GM06990 (cell line): ENCODE results near the gene KMT2C.

ENCODE experiments used
- DNase-seq: peaks from one replicate; pipeline ENCODE4 v3.0.0-alpha.2; 2011; ENCODE audit not compliant: insufficient read length; ENCODE audit errors: extremely low read depth
- H3K27me3 ChIP-seq: replicated peaks from 2 replicates; pipeline ENCODE4 v1.6.0; 2011; ENCODE audit warnings: low read length; ENCODE audit not compliant: control insufficient read depth, insufficient read depth
- H3K36me3 ChIP-seq: 2 replicates; pipeline ENCODE4 v1.5.1; 2011; ENCODE audit warnings: low read length; ENCODE audit not compliant: control insufficient read depth, insufficient read depth
- H3K4me3 ChIP-seq: replicated peaks from 2 replicates; pipeline ENCODE4 v1.5.1; 2011; ENCODE audit warnings: low read depth, mild to moderate bottlenecking, control low read depth, low read length
- CTCF ChIP-seq: IDR thresholded peaks from 2 replicates; pipeline ENCODE4 v1.5.1; 2011; ENCODE audit warnings: low read length, control low read depth, mild to moderate bottlenecking, inconsistent platforms; ENCODE audit not compliant: insufficient read depth, poor library complexity, severe bottlenecking

The KMT2C gene

GRCh38 chr7:152196391-152196790 is 239.4 kb downstream of the KMT2C start:
- no peak for TF ChIP-seq CTCF
- no peak for DNase-seq
- Histone ChIP-seq H3K36me3 (peaks cover 9% of the 10 kb centered on the region), H3K4me3 (no peak overlapping the region), H3K27me3 (no peaks in the 10 kb centered on the region)

- Histone ChIP-seq H3K4me3 (no peak overlapping the region), H3K36me3 (peaks cover 12% of the 10 kb centered on the region), H3K27me3 (no peaks in the 10 kb centered on the region)
- no peak for TF ChIP-seq CTCF
- DNase-seq = no peak
These were observed 241.9 kb downstream of the KMT2C start for GRCh38 chr7:152193880-152194279.

- no peak for DNase-seq
- TF ChIP-seq CTCF = no peak
- Histone ChIP-seq H3K4me3 (no peak overlapping the region), H3K36me3 (peaks cover 15% of the 10 kb centered on the region), H3K27me3 (no peaks in the 10 kb centered on the region)
These were observed 246.7 kb downstream of the KMT2C start for GRCh38 chr7:152189061-152189460.

GRCh38 chr7:152185558-152185957 is 250.2 kb downstream of the KMT2C start:
- TF ChIP-seq CTCF = no peak
- peaks cover 20% of the 10 kb centered on the region for H3K36me3 ChIP-seq
- no peaks in the 10 kb centered on the region for H3K27me3 ChIP-seq
- no peak overlapping the region for H3K4me3 ChIP-seq
- no peak for DNase-seq

- DNase-seq = no peak
- no peak for TF ChIP-seq CTCF
- peaks cover 22% of the 10 kb centered on the region for H3K36me3 ChIP-seq
- no peaks in the 10 kb centered on the region for H3K27me3 ChIP-seq
- no peak overlapping the region for H3K4me3 ChIP-seq
These were observed 255.2 kb downstream of the KMT2C start for GRCh38 chr7:152180587-152180986.

- H3K27me3 ChIP-seq = no peaks in the 10 kb centered on the region
- H3K36me3 ChIP-seq = peaks cover 22% of the 10 kb centered on the region
These were observed 255.8 kb downstream of the KMT2C start for GRCh38 chr7:152180048-152180447.

More at GRCh38 chr7:152180048-152180447, 255.8 kb downstream of the KMT2C start:
- DNase-seq = no peak
- H3K4me3 ChIP-seq = no peak overlapping the region
- no peak for TF ChIP-seq CTCF
